C4-2B (cell line): ENCODE results near the gene LIMS4.
"Not testable (repeated sequence)": the region's sequence is repeated elsewhere in the genome, so short reads cannot be mapped to it uniquely, and the experiment has no call there.

Experiments
- ZFX ChIP-seq: fragments of 450-650 bp; IDR thresholded peaks from 2 replicates; pipeline ENCODE4 v1.6.1; 2017
- TF ChIP-seq, protein P1 (sequence below): fragments of 450-650 bp; conservative IDR thresholded peaks from 2 replicates; pipeline ENCODE4 v1.5.1; 2017; ENCODE audit warnings: mild to moderate bottlenecking

DNA sequence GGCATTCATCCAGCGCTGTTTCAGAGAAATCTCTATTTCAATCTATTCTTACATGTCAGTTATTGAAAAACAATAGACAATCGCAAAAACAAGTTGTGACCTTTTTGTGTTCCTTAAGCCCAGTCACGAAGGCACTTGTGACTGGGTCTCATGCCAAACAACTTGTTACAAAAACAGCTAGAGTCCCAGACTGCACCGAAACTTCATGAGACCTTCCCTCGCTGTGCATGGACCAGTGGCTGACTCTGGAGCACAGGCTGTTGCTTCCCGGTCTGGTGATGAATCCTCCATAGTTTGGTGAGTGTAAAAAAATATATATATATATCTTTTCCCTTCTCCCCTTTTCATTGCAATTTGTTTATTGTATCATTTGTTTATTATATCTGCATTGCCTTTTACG lies 4.8 kb upstream of the LIMS4 start:
- TF ChIP-seq, protein P1, sequence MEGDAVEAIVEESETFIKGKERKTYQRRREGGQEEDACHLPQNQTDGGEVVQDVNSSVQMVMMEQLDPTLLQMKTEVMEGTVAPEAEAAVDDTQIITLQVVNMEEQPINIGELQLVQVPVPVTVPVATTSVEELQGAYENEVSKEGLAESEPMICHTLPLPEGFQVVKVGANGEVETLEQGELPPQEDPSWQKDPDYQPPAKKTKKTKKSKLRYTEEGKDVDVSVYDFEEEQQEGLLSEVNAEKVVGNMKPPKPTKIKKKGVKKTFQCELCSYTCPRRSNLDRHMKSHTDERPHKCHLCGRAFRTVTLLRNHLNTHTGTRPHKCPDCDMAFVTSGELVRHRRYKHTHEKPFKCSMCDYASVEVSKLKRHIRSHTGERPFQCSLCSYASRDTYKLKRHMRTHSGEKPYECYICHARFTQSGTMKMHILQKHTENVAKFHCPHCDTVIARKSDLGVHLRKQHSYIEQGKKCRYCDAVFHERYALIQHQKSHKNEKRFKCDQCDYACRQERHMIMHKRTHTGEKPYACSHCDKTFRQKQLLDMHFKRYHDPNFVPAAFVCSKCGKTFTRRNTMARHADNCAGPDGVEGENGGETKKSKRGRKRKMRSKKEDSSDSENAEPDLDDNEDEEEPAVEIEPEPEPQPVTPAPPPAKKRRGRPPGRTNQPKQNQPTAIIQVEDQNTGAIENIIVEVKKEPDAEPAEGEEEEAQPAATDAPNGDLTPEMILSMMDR = not testable (repeated sequence)
- not testable (repeated sequence) for TF ChIP-seq ZFX
